Esophagus muscularis mucosa (tissue), 4 donors: ENCODE measurements around the gene DQX1. TPM values are rescaled to one million over a fixed set of nuclear protein-coding genes. Genes with fewer than 3 reads are reported as not detected.
"Not testable (repeated sequence)": the region's sequence is repeated elsewhere in the genome, so short reads cannot be mapped to it uniquely, and the experiment has no call there.

Source experiments
- DNase-seq: peaks from one replicate; pipeline ENCODE4 v3.0.0-alpha.2; 2017; ENCODE audit errors: extremely low spot score
- H3K27ac ChIP-seq, 4 donors: fragments of 200-600 bp; sonication (generic); replicated peaks in 1 of 4; 1 replicate in 3 of 4; 2 replicates in 1 of 4; pipeline ENCODE4 v1.5.1; 2016 to 2019; ENCODE audit warnings: mild to moderate bottlenecking in 1 of 4
- H3K27me3 ChIP-seq, 4 donors: fragments of 200-600 bp; sonication (generic); one replicate each; pipeline versions ENCODE4 v1.5.1 to v1.6.0; 2016 to 2019
- H3K36me3 ChIP-seq, 4 donors: fragments of 200-600 bp; sonication (generic); one replicate each; pipeline ENCODE4 v1.5.1; 2016 to 2019
- H3K4me1 ChIP-seq, 4 donors: fragments of 200-600 bp; sonication (generic); one replicate each; pipeline ENCODE4 v1.5.1; 2016 to 2019
- H3K4me3 ChIP-seq, 4 donors: fragments of 200-600 bp; sonication (generic); 1 replicate in 2 of 4; 2 replicates in 2 of 4; pipeline ENCODE4 v1.5.1; 2016 to 2019; ENCODE audit warnings: mild to moderate bottlenecking in 4 of 4, moderate library complexity in 1 of 4
- H3K9me3 ChIP-seq, 4 donors: fragments of 200-600 bp; sonication (generic); 1 replicate in 3 of 4; 2 replicates in 1 of 4; pipeline ENCODE4 v1.5.1; 2016 to 2019
- CTCF ChIP-seq, 3 experiments: fragments of 200-600 bp in 2 of 3; fragments of 450-650 bp in 1 of 3; sonication (generic) in 2 of 3; IDR thresholded peaks; one replicate each; pipeline ENCODE4 v1.5.1; 2017 to 2019; ENCODE audit warnings: antibody characterized with exemption in 3 of 3, mild to moderate bottlenecking in 2 of 3, moderate library complexity in 1 of 3
- EP300 ChIP-seq: sonication (generic); formaldehyde crosslinking; IDR thresholded peaks from one replicate; pipeline ENCODE4 v1.6.1; 2017; ENCODE audit warnings: antibody characterized with exemption
- POLR2A ChIP-seq: fragments of 450-650 bp; IDR thresholded peaks from one replicate; pipeline ENCODE4 v1.6.1; 2017; ENCODE audit warnings: antibody characterized with exemption, moderate library complexity, mild to moderate bottlenecking, low read depth
- POLR2AphosphoS5 ChIP-seq, 2 donors: sonication (generic); formaldehyde crosslinking; IDR thresholded peaks; one replicate each; pipeline ENCODE4 v1.6.1; 2017; ENCODE audit warnings: antibody characterized with exemption in 2 of 2
- WGBS: methylation state at CpG from one replicate; pipeline ENCODE4 v1.1.5; 2018; 5-methylcytosine and 5-hydroxymethylcytosine counted together
- intact Hi-C: fragments of 100-400 bp; cut with DNase I; formaldehyde crosslinking; loops from one replicate; pipeline ENCODE4 v1.15.1; 2023
- total RNA-seq, 4 donors: library from RNA; depleted of rRNA; stranded (reverse); fragments of >200 nt; gene quantifications; one replicate each; pipeline versions ENCODE4 v1.1.0 to v1.2.1, GENCODE V29; 2016

DQX1 gene
- total RNA-seq, 4 donors from 2014 or later, result not detected

GRCh38 chr2:74474481-74474880 lies 51.5 kb downstream of the DQX1 start:
- TF ChIP-seq POLR2A, result no peak
- no peak for TF ChIP-seq CTCF (IDR thresholded peaks at IDR 0.05)
- TF ChIP-seq EP300, result no peak
- Histone ChIP-seq H3K9me3 (no peaks in the 10 kb centered on the region), H3K4me3 (no peak overlapping the region), H3K27ac (no peak overlapping the region), H3K36me3 (peaks cover 15 to 49% (median 39%) of the 10 kb centered on the region in 4 donors), H3K4me1 (peaks cover 20 to 29% (median 28%) of the 10 kb centered on the region in 4 donors), H3K27me3 (no peaks in the 10 kb centered on the region)
- DNase-seq, result no peak
- intact Hi-C loops, result no loop called here
- WGBS, result 89% methylated on average over 6 of the region's 6 CpGs

GRCh38 chr2:74472945-74473258 lies 53.1 kb downstream of the DQX1 start:
- H3K4me3 ChIP-seq, result peak overlapping the region; percentile 63 to 89 (median 73)
- peaks cover 20 to 28% (median 26%) of the 10 kb centered on the region in 4 donors for H3K4me1 ChIP-seq
- WGBS, result 12% methylated on average over 7 of the region's 7 CpGs
- TF ChIP-seq POLR2AphosphoS5 (IDR thresholded peaks at IDR 0.05) (no peak), CTCF (IDR thresholded peaks at IDR 0.05) (no peak), EP300 (no peak), POLR2A (no peak)
- H3K9me3 ChIP-seq, result no peaks in the 10 kb centered on the region
- DNase-seq, result no peak
- intact Hi-C loops, result no loop called here
- peaks cover 9 to 36% (median 30%) of the 10 kb centered on the region in 4 donors for H3K36me3 ChIP-seq
- peak overlapping the region; percentile 80 to 90 (median 84) for H3K27ac ChIP-seq
- no peaks in the 10 kb centered on the region for H3K27me3 ChIP-seq

- DNase-seq, result peak; percentile 98
- Histone ChIP-seq H3K27ac (peak within 1 kb of the TSS; percentile 80 to 90 (median 84)), H3K4me1 (peaks cover 20 to 28% (median 26%) of the 10 kb centered on the region in 4 donors), H3K9me3 (no peaks in the 10 kb centered on the region), H3K4me3 (peak within 1 kb of the TSS; percentile 63 to 89 (median 73)), H3K36me3 (peaks cover 9 to 31% (median 27%) of the 10 kb centered on the region in 4 donors), H3K27me3 (no peaks in the 10 kb centered on the region)
- intact Hi-C loops, result no loop called here
- under 1% methylated on average over 40 of the region's 66 CpGs for WGBS
- TF ChIP-seq EP300 (no peak), POLR2AphosphoS5 (IDR thresholded peaks at IDR 0.05) (peak; percentile 98), CTCF (IDR thresholded peaks at IDR 0.05) (peak in 1 of 3 experiments; percentile 21), POLR2A (peak; percentile 62)
Measured at GRCh38 chr2:74472086-74472944, 53.7 kb downstream of the DQX1 start, which contains the start of gene MRPL53. MRPL53 (minus strand) TSS chr2:74472680; CDS start chr2:74472660, 20 bp downstream.

- Histone ChIP-seq H3K36me3 (peaks cover 9 to 25% (median 21%) of the 10 kb centered on the region in 4 donors), H3K27ac (peak overlapping the region; percentile 80 to 90 (median 84)), H3K27me3 (no peaks in the 10 kb centered on the region), H3K4me1 (peaks cover 20 to 27% (median 24%) of the 10 kb centered on the region in 4 donors), H3K9me3 (no peaks in the 10 kb centered on the region), H3K4me3 (peak overlapping the region; percentile 63 to 89 (median 73))
- no peak for DNase-seq
- TF ChIP-seq EP300 (no peak), CTCF (IDR thresholded peaks at IDR 0.05) (no peak), POLR2A (no peak), POLR2AphosphoS5 (IDR thresholded peaks at IDR 0.05) (no peak)
- intact Hi-C loops, result no loop called here
- 71% methylated on average over 10 of the region's 16 CpGs for WGBS
Measured at GRCh38 chr2:74471332-74472065, 54.5 kb downstream of the DQX1 start.

- H3K9me3 ChIP-seq, intact Hi-C loops, H3K4me3 ChIP-seq, DNase-seq, H3K27me3 ChIP-seq: not testable (repeated sequence)
- 96% methylated on average over 12 of the region's 12 CpGs for WGBS
- Histone ChIP-seq H3K36me3 (peaks cover 9 to 21% (median 17%) of the 10 kb centered on the region in 4 donors), H3K27ac (peak overlapping the region in 2 of 4 donors; percentile 33 to 80), H3K4me1 (peaks cover 24 to 35% (median 30%) of the 10 kb centered on the region in 4 donors)
Measured at GRCh38 chr2:74470742-74471141, 55.3 kb downstream of the DQX1 start.
